Measurements from ENCODE around the gene HEXIM2. TPM values are rescaled to one million over a fixed set of nuclear protein-coding genes. Genes with fewer than 3 reads are reported as not detected.

HEXIM2 gene
- 22.4 and 32.2 TPM in 2 replicates for total RNA-seq (2021)
- percentile 40 among the genes with signal in this experiment for Bru-seq, nascent RNA
- percentile 43 among the genes with signal in this experiment for BruChase-seq, experiment 1, labeled RNA remaining after a 2-hour chase
- BruChase-seq, experiment 2, labeled RNA remaining after a 6-hour chase: percentile 41 among the genes with signal in this experiment
- long read RNA-seq, transcript HEXIM2-204 (4 exons, 796 nt): minor isoform, 18 of 57 reads
- long read RNA-seq, transcript HEXIM2-206 (3 exons, 1,176 nt): minor isoform, 5 of 57 reads
- long read RNA-seq, transcript HEXIM2-207 (3 exons, 1,246 nt): major isoform, 20 of 57 reads
- long read RNA-seq, partial matches to known transcripts: 0 of 57 reads
- long read RNA-seq, other reads (novel, unspliced or antisense): 9 of 57 reads

- Histone ChIP-seq H3K9me2 (ENCODE audit: insufficient read depth) (no peaks in the 10 kb centered on the region), H4K20me1 (ENCODE audit: insufficient read depth) (no peaks in the 10 kb centered on the region; the same call in 1 of the 2 replicates), H3K27me3 (ENCODE audit: insufficient read depth, low read depth) (no peaks in the 10 kb centered on the region), H3K27ac (peak within 1 kb of the TSS; percentile 93), H3K9me3 (ENCODE audit: insufficient read depth, low read depth) (no peaks in the 10 kb centered on the region), H3F3A (ENCODE audit: insufficient read depth, low read depth) (peaks cover 35% of the 10 kb centered on the region), H3K79me2 (ENCODE audit: low read depth) (peaks cover 54% of the 10 kb centered on the region), H3K4me2 (peak within 1 kb of the TSS; percentile 92), H3K36me3 (ENCODE audit: low read depth) (peaks cover 7% of the 10 kb centered on the region; the same call in 1 of the 2 replicates), H3K4me3 (peak within 1 kb of the TSS; percentile 73), H3K4me1 (replicated peaks; ENCODE audit: insufficient read depth) (peaks cover 53% of the 10 kb centered on the region), H2AFZ (peak within 1 kb of the TSS; percentile 54)
- POLR2A ChIA-PET (ENCODE audit: unreplicated experiment): interaction anchor here (0.5 to 3.5 kb wide), 12 partner anchors 9 to 1692 kb away, joined by 3 to 100 read pairs (median 4); partner anchors contain the start of genes HEXIM1 and MAP3K14
- CTCF ChIA-PET: interaction anchor here (0.6 to 1.7 kb wide), 6 partner anchors 9 to 445 kb away, joined by 3 to 11 read pairs (median 7); partner anchors contain the start of gene ACBD4
- intact Hi-C loops (cut with micrococcal nuclease; ENCODE audit: unreplicated experiment): loop anchor here (1.0 kb wide), 2 partner anchors 10 to 13 kb away; partner anchors contain the start of gene HEXIM1
- no peak; the same call in 1 of the 2 replicates for TF ChIP-seq CTCF (conservative IDR thresholded peaks at IDR 0.05)
- no peak for TF ChIP-seq EZH2 (IDR thresholded peaks at IDR 0.05; ENCODE audit: low read depth)
- TSS peak; percentile 23 for BruUV-seq (replicated peaks)
- peak; percentile 98 to 99 for DNase-seq
Observed at GRCh38 chr17:45161288-45162024, at the start of gene HEXIM2. HEXIM2 (plus strand) TSS chr17:45161875; CDS start chr17:45162794, 919 bp downstream.

GRCh38 chr17:45112559-45113423, 48.9 kb upstream of the HEXIM2 start:
- no peak overlapping the region for H3K4me2 ChIP-seq
- H4K20me1 ChIP-seq (ENCODE audit: insufficient read depth): no peaks in the 10 kb centered on the region
- POLR2A ChIA-PET (ENCODE audit: unreplicated experiment): no interaction called here
- H3F3A ChIP-seq (ENCODE audit: insufficient read depth, low read depth): peaks cover 5% of the 10 kb centered on the region
- no peaks in the 10 kb centered on the region for H3K79me2 ChIP-seq (ENCODE audit: low read depth)
- no peaks in the 10 kb centered on the region for H3K27me3 ChIP-seq (ENCODE audit: insufficient read depth, low read depth)
- CTCF ChIA-PET: interaction anchor here (1.2 kb wide), 1 partner anchor 52 kb away, joined by 3 read pairs; no protein-coding TSS in a partner anchor
- H3K4me1 ChIP-seq (replicated peaks; ENCODE audit: insufficient read depth): no peaks in the 10 kb centered on the region
- no peaks in the 10 kb centered on the region for H3K9me3 ChIP-seq (ENCODE audit: insufficient read depth, low read depth)
- no TSS peak for BruUV-seq (replicated peaks)
- H3K36me3 ChIP-seq (ENCODE audit: low read depth): no peaks in the 10 kb centered on the region
- no peak for DNase-seq
- no peak overlapping the region for H3K4me3 ChIP-seq
- intact Hi-C loops (cut with micrococcal nuclease; ENCODE audit: unreplicated experiment): no loop called here
- no peak overlapping the region for H3K27ac ChIP-seq
- no peak overlapping the region for H2AFZ ChIP-seq
- no peak for TF ChIP-seq CTCF (conservative IDR thresholded peaks at IDR 0.05)
- TF ChIP-seq EZH2 (IDR thresholded peaks at IDR 0.05; ENCODE audit: low read depth): no peak
- no peaks in the 10 kb centered on the region for H3K9me2 ChIP-seq (ENCODE audit: insufficient read depth)

- TF ChIP-seq CTCF (conservative IDR thresholded peaks at IDR 0.05) (no peak), EZH2 (IDR thresholded peaks at IDR 0.05; ENCODE audit: low read depth) (no peak)
- Histone ChIP-seq H3K27me3 (ENCODE audit: insufficient read depth, low read depth) (no peaks in the 10 kb centered on the region), H3K4me2 (no peak overlapping the region), H3F3A (ENCODE audit: insufficient read depth, low read depth) (peaks cover 4% of the 10 kb centered on the region), H3K9me2 (ENCODE audit: insufficient read depth) (no peaks in the 10 kb centered on the region), H3K79me2 (ENCODE audit: low read depth) (no peaks in the 10 kb centered on the region), H4K20me1 (ENCODE audit: insufficient read depth) (no peaks in the 10 kb centered on the region), H3K27ac (no peak overlapping the region), H2AFZ (no peak overlapping the region), H3K9me3 (ENCODE audit: insufficient read depth, low read depth) (no peaks in the 10 kb centered on the region), H3K4me1 (replicated peaks; ENCODE audit: insufficient read depth) (no peaks in the 10 kb centered on the region), H3K36me3 (ENCODE audit: low read depth) (no peaks in the 10 kb centered on the region), H3K4me3 (no peak overlapping the region)
- BruUV-seq (replicated peaks): no TSS peak
- CTCF ChIA-PET: no interaction called here
- DNase-seq: no peak
- intact Hi-C loops (cut with micrococcal nuclease; ENCODE audit: unreplicated experiment): no loop called here
- POLR2A ChIA-PET (ENCODE audit: unreplicated experiment): no interaction called here
Observed at GRCh38 chr17:45113424-45113754, 48.3 kb upstream of the HEXIM2 start.

Data from PC-9 (cell line).